Karpas-422 (cell line): Measurements from ENCODE around the gene KLF7. TPM values are rescaled to one million over a fixed set of nuclear protein-coding genes. Genes with fewer than 3 reads are reported as not detected.

ENCODE experiments used
- DNase-seq: peaks from one replicate; pipeline ENCODE4 v3.0.0-alpha.2; 2015
- H2AFZ ChIP-seq: fragments of 200-600 bp; sonication (generic); 2 replicates; pipeline ENCODE4 v1.6.1; 2014; ENCODE audit warnings: antibody characterized with exemption, low read length, mixed read lengths
- H3K27ac ChIP-seq: fragments of 200-600 bp; sonication (generic); 2 replicates; pipeline ENCODE4 v1.5.1; 2014; ENCODE audit warnings: mild to moderate bottlenecking, low read length, moderate library complexity
- H3K27me3 ChIP-seq: fragments of 200-600 bp; sonication (generic); 2 replicates; pipeline ENCODE4 v1.6.1; 2014; ENCODE audit warnings: low read length, mixed read lengths
- H3K36me3 ChIP-seq: fragments of 200-600 bp; sonication (generic); 2 replicates; pipeline ENCODE4 v1.6.1; 2014; ENCODE audit warnings: low read length, mixed read lengths; ENCODE audit not compliant: insufficient read depth
- H3K4me1 ChIP-seq: fragments of 200-600 bp; sonication (generic); 2 replicates; pipeline ENCODE4 v1.6.1; 2014; ENCODE audit warnings: mild to moderate bottlenecking, low read length, mixed read lengths
- H3K4me2 ChIP-seq: fragments of 200-600 bp; sonication (generic); 2 replicates; pipeline ENCODE4 v1.6.1; 2014; ENCODE audit warnings: low read length, low read depth, mild to moderate bottlenecking; ENCODE audit not compliant: poor library complexity, severe bottlenecking
- H3K4me3 ChIP-seq: fragments of 200-600 bp; sonication (generic); 2 replicates; pipeline ENCODE4 v1.5.1; 2014; ENCODE audit warnings: mild to moderate bottlenecking, antibody characterized with exemption, low read length, mixed read lengths
- H3K79me2 ChIP-seq: fragments of 200-600 bp; sonication (generic); 2 replicates; pipeline ENCODE4 v1.6.1; 2014; ENCODE audit warnings: mild to moderate bottlenecking, low read length, mixed read lengths
- H3K9ac ChIP-seq: fragments of 200-600 bp; sonication (generic); 2 replicates; pipeline ENCODE4 v1.6.0; 2014; ENCODE audit warnings: low read length
- H3K9me2 ChIP-seq: fragments of 200-600 bp; sonication (generic), shearing (Covaris generic); replicated peaks from 2 replicates; pipeline ENCODE4 v1.6.0; 2014; ENCODE audit warnings: mild to moderate bottlenecking, low read length, moderate library complexity; ENCODE audit not compliant: insufficient read depth
- H3K9me3 ChIP-seq: fragments of 300-700, 200-600 bp; sonication (generic); 2 replicates; pipeline ENCODE4 v1.6.1; 2014; ENCODE audit warnings: low read length, mixed read lengths
- H4K20me1 ChIP-seq: fragments of 200-600 bp; sonication (generic); 2 replicates; pipeline ENCODE4 v1.6.1; 2014; ENCODE audit warnings: mild to moderate bottlenecking, antibody characterized with exemption, low read length, low read depth; ENCODE audit not compliant: insufficient read depth
- total RNA-seq: library from RNA; depleted of rRNA; stranded (reverse); fragments of >200 nt; shearing (Covaris generic); gene quantifications from 2 replicates; pipeline ENCODE4 v1.2.3, GENCODE V29; 2014; ENCODE audit warnings: low replicate concordance

The KLF7 gene
- total RNA-seq, 1 experiment from 2014 or later, result 8.8 TPM

DNA sequence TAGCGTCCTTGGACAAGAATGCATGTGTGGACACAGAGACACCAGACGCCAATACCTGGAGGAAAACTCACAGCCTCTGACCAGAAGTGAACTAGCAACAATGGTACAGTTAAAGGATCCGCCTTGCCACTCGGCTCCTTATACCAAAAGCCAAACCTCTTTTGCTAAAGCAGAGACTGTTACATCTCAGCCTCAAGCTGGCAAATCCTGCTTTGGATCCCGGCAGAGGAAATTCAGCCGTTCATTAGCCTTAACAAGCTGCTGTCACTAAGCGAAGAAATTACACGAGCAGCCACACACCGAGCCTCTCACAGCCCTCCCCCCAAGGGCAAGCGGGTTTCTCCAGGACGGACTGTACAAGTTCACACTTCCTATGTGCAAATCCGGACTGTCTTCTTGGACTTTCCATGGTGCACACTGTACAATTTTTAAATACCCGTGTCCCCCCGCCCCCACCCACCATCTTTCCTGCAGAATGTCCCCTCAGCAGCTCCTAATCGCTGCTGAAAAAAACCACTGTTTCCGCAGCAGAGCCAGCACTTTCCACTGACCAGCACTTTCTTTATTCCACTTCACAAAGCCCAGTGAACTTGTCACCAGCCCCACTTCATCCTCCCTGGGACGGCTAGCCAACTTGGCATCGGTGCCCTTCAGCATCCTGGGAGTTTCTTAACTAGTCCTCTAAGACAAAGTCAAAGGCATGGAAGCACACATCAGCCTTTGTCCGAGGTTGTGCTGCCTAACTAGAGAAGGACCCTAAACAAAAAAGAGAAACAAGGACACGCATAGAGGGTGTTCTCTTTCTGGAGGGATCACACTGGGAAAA, 1.5 kb downstream of the KLF7 start:
- Histone ChIP-seq H3K4me2 (peak overlapping the region; percentile 40), H4K20me1 (0 out of 2 replicates have a peak, but pooled peaks cover 4% of the 10 kb centered on the region), H3K9me3 (no peaks in the 10 kb centered on the region), H3K9ac (no peak overlapping the region), H3K27ac (no peak overlapping the region), H3K36me3 (no peaks in the 10 kb centered on the region), H3K9me2 (no peaks in the 10 kb centered on the region), H3K27me3 (0 out of 2 replicates have a peak, but pooled peaks cover 2% of the 10 kb centered on the region), H3K4me1 (peaks cover 40% of the 10 kb centered on the region), H3K4me3 (peak overlapping the region; percentile 3; the same call in 1 of the 2 replicates), H2AFZ (no peak overlapping the region), H3K79me2 (no peaks in the 10 kb centered on the region)
- no peak for DNase-seq

DNA sequence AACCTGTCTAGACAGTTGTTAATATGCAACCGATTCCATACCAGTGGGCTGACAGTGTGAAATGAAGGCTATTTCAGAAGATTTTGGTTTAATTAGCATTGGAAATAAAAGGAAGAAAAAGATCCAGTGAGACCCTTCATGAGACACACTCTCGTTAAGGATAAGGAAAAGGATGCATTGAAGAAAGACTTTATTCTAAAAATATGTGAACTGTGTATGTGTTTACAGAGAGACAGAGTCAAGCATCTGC, 2.1 kb downstream of the KLF7 start:
- H3K79me2 ChIP-seq, result no peaks in the 10 kb centered on the region
- no peak overlapping the region for H2AFZ ChIP-seq
- peaks cover 39% of the 10 kb centered on the region for H3K4me1 ChIP-seq
- H3K4me2 ChIP-seq, result peak overlapping the region; percentile 40
- 0 out of 2 replicates have a peak, but pooled peaks cover 2% of the 10 kb centered on the region for H3K27me3 ChIP-seq
- peak overlapping the region; percentile 3; the same call in 1 of the 2 replicates for H3K4me3 ChIP-seq
- DNase-seq, result no peak
- H3K9ac ChIP-seq, result no peak overlapping the region
- no peaks in the 10 kb centered on the region for H3K9me2 ChIP-seq
- 0 out of 2 replicates have a peak, but pooled peaks cover 4% of the 10 kb centered on the region for H4K20me1 ChIP-seq
- no peak overlapping the region for H3K27ac ChIP-seq
- no peaks in the 10 kb centered on the region for H3K36me3 ChIP-seq
- no peaks in the 10 kb centered on the region for H3K9me3 ChIP-seq

DNA sequence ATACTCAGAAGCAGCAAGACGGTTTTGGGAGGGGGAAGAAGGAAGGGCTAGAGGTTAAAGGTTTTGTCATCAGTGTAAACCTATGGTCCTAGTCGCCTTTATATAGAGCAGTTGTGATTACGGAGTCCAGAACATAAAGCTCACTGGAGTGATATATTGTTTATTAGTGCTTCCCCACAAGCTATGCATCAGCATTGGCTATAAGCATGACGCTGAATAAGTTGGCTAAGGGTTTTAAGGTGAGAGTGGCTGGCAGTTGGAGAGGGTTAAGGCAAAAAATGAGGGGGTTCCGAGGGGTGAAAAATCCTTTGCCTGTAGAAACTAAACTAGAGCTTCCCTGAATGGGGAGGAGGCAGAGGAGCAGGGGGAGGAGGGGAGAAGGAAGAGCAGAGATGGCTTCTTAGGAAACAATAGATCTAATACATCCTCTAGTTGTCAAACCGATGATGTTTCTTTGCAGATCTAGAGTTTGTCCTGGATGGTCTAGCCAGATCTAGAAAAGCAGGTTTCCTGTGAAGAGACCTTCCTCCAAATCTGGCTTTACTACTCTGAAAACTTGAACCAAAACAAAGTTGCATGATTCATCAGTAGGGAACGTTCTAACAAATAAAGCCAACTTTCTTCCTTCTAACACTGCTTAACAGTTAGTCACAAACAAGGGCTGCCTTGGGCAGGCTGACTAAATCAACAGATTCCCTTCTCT, 2.5 kb downstream of the KLF7 start:
- Histone ChIP-seq H3K9me3 (no peaks in the 10 kb centered on the region), H3K9ac (no peak overlapping the region), H3K79me2 (no peaks in the 10 kb centered on the region), H3K27ac (no peak overlapping the region), H3K27me3 (0 out of 2 replicates have a peak, but pooled peaks cover 2% of the 10 kb centered on the region), H3K4me1 (peaks cover 34% of the 10 kb centered on the region), H2AFZ (no peak overlapping the region), H3K4me2 (no peak overlapping the region), H3K36me3 (no peaks in the 10 kb centered on the region), H4K20me1 (0 out of 2 replicates have a peak, but pooled peaks cover 4% of the 10 kb centered on the region), H3K9me2 (no peaks in the 10 kb centered on the region), H3K4me3 (no peak overlapping the region)
- no peak for DNase-seq

DNA sequence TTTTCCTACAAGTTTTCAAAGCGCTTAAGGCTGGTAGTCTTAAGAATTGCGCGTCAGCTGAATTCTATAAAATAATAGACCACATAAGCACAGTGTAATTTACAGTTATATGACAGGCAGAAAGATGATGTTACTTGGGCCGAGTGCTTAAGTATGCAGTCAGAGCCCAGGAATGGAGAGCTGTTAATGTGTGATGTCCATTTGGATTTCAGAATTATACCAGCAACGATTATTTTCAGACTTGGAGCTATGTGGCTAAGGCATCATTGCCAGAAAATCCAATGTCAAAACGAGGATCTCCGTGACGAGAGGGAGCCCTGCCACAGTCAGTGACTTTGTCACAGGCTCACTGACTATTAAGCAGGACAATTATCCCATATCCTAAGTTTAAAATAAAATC, 3.4 kb downstream of the KLF7 start:
- no peak overlapping the region for H3K4me3 ChIP-seq
- peaks cover 25% of the 10 kb centered on the region for H3K4me1 ChIP-seq
- no peak overlapping the region for H3K4me2 ChIP-seq
- H3K36me3 ChIP-seq, result no peaks in the 10 kb centered on the region
- H3K27me3 ChIP-seq, result 0 out of 2 replicates have a peak, but pooled peaks cover 2% of the 10 kb centered on the region
- no peak overlapping the region for H2AFZ ChIP-seq
- no peaks in the 10 kb centered on the region for H3K79me2 ChIP-seq
- H3K9me2 ChIP-seq, result no peaks in the 10 kb centered on the region
- no peak overlapping the region for H3K9ac ChIP-seq
- DNase-seq, result no peak
- peaks cover 7% of the 10 kb centered on the region; the same call in 1 of the 2 replicates for H4K20me1 ChIP-seq
- H3K9me3 ChIP-seq, result no peaks in the 10 kb centered on the region
- H3K27ac ChIP-seq, result no peak overlapping the region

DNA sequence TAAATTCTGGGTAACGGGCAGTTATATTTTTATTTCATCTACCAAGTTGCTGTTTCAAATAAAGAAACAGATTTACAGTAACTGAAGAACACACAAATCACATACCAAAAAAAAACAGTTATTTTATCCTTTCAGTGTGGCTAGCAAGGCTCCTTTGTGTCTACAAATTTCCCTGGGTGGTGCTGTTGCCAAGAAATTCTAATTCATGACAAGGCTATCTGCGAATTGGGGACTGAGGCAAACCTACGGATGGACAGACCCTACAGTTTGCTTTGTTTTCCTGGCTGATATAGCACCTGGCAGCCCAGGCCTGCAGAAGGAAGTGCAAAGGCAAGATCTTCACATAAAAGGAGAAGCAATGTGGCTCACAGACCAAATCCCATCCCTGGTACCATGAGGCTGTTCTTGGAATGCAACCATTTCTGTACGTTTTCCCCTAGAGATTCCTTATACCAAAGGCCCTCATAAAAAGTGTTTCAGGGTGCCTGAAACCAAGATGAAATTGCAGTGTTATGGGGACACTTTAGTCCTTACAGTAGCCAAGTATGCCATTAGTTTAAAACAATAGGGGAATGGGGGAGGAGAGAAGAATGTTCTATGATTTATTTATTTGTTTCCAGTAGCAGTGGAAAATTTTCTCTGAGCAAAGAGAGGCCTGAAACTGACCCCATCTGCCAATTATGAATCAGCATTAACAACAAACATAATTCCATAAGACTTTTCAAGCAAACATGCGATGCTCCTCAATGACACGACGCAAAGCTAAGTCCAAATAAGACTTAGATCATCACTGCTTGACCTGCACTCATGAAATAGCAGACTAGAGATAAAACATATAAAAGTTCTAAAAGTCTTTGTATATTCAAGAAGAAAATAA, 4.3 kb downstream of the KLF7 start:
- no peaks in the 10 kb centered on the region for H3K9me3 ChIP-seq
- no peak overlapping the region for H3K4me3 ChIP-seq
- no peak overlapping the region for H2AFZ ChIP-seq
- no peaks in the 10 kb centered on the region for H3K9me2 ChIP-seq
- peaks cover 20% of the 10 kb centered on the region for H3K4me1 ChIP-seq
- H3K36me3 ChIP-seq, result no peaks in the 10 kb centered on the region
- H4K20me1 ChIP-seq, result peaks cover 8% of the 10 kb centered on the region
- no peak for DNase-seq
- H3K9ac ChIP-seq, result no peak overlapping the region
- no peak overlapping the region for H3K27ac ChIP-seq
- H3K27me3 ChIP-seq, result 0 out of 2 replicates have a peak, but pooled peaks cover 2% of the 10 kb centered on the region
- no peak overlapping the region for H3K4me2 ChIP-seq
- no peaks in the 10 kb centered on the region for H3K79me2 ChIP-seq

DNA sequence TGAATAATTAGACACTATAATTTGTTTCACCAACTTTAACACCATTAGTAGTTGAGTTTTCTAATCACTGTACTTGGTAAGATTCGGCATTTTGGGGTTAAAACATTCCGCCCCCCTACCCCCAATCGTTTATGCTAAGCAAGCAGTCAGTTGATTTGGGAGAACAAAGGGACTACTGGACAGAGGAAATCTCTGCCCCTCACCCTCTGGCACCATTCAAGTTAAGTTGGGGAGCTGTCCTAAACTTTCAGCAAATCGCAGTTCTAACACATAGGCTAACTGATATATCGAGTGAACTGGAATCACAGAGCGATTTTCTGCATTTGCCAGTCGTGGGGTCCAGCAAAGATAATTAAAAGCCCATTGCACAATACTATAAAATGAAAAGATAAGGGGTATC, 5.6 kb downstream of the KLF7 start:
- Histone ChIP-seq H3K4me3 (no peak overlapping the region), H3K4me2 (no peak overlapping the region), H3K79me2 (no peaks in the 10 kb centered on the region), H2AFZ (no peak overlapping the region), H3K9me3 (no peaks in the 10 kb centered on the region), H3K9ac (no peak overlapping the region), H3K27ac (no peak overlapping the region), H3K4me1 (peaks cover 17% of the 10 kb centered on the region), H3K9me2 (no peaks in the 10 kb centered on the region), H3K36me3 (no peaks in the 10 kb centered on the region), H4K20me1 (peaks cover 11% of the 10 kb centered on the region), H3K27me3 (no peaks in the 10 kb centered on the region)
- DNase-seq, result no peak

DNA sequence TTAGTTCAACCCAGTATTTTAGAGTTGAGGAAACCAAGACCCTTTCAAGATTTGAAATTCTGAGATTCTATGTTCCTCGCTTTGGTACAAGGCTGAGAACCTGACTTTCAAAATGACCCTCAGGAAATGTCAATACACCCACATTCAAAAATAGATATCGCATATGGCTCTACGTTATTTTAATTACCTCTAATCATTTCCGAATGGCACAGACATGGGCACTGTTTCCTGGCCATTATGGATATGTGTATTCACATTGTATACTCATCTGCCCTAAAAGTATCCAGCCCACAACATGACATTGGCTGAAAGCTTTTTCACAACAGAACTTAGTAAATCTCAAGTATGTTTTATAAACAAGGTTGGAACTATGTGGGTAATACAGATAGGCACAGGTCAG, 6.7 kb downstream of the KLF7 start:
- Histone ChIP-seq H3K9me2 (no peaks in the 10 kb centered on the region), H3K9me3 (no peaks in the 10 kb centered on the region), H3K79me2 (no peaks in the 10 kb centered on the region), H3K27ac (no peak overlapping the region), H3K36me3 (no peaks in the 10 kb centered on the region), H3K4me2 (no peak overlapping the region), H3K4me3 (no peak overlapping the region), H3K27me3 (no peaks in the 10 kb centered on the region), H4K20me1 (peaks cover 11% of the 10 kb centered on the region), H3K4me1 (peaks cover 12% of the 10 kb centered on the region), H2AFZ (no peak overlapping the region), H3K9ac (no peak overlapping the region)
- DNase-seq, result no peak

DNA sequence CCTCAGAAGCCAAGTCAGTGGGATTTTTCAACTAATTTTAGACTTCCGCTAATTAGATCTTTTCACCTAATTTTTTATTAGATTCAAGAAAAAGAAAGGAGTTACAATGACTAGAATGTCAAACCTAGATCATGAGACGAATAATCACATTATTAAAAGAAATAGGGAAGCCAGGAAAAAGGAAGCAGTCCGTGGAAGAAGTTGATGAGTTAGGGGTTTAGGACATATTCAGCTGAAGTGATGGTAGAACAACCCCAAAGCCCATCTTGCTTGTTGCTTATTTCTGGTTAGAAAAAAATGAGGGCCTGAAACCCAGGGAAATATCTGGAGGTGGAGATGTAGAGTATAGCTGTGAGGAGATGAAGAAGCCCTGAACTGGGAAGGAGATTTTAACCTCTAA, 8.0 kb downstream of the KLF7 start:
- Histone ChIP-seq H3K9ac (no peak overlapping the region), H3K4me2 (no peak overlapping the region), H3K9me3 (no peaks in the 10 kb centered on the region), H4K20me1 (peaks cover 7% of the 10 kb centered on the region), H3K9me2 (no peaks in the 10 kb centered on the region), H3K4me1 (peaks cover 13% of the 10 kb centered on the region), H3K79me2 (no peaks in the 10 kb centered on the region), H3K27ac (no peak overlapping the region), H3K27me3 (no peaks in the 10 kb centered on the region), H3K4me3 (no peak overlapping the region), H2AFZ (no peak overlapping the region), H3K36me3 (no peaks in the 10 kb centered on the region)
- no peak for DNase-seq
